AG08396 (cell line): ENCODE measurements around the gene PER1.
A peak's percentile ranks its signal among the peaks of the same experiment; 100 is the strongest.
"Not testable (repeated sequence)": the region's sequence is repeated elsewhere in the genome, so short reads cannot be mapped to it uniquely, and the experiment has no call there.

ENCODE experiments used
- DNase-seq: peaks from one replicate; pipeline ENCODE4 v3.0.0; 2012; ENCODE audit warnings: low spot score, mixed read lengths

The PER1 gene

DNA sequence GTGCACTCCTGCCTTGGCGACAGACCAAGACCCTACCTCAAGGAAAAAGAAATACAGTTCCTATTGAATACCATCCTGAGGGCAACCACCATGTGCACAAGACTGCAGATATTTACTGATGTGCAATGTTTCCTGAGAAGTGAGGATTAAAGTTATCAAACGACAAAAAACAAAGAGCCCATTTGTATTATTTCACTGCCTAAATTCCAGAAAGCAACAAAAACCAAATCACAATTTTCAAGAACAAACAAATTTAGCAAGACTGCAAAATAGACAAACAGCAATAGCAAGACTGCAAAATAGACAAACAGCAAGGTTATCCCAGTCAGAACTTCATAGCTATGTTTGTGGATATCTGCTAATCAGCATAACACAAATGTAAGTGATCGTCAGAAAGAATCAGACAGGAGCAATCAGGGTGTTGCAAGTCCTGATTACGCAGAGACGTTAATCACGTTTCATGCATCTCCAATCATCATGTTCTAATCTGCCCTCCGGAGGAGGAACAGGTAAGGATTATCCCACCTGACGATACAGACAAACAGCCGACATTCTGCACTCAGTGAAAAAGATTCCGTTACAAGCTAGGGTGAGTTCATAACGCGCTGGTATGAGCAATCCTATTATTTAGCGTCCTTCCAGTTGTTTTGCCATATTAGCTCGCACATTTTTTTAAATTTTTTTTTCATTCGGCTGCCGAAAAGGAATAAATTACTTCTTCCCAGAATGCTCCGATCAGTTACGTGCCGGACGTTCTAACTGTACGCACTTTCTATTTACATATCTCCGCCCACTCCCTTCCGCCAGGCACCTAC, 21.1 kb upstream of the PER1 start:
- DNase-seq: peak; percentile 84

DNA sequence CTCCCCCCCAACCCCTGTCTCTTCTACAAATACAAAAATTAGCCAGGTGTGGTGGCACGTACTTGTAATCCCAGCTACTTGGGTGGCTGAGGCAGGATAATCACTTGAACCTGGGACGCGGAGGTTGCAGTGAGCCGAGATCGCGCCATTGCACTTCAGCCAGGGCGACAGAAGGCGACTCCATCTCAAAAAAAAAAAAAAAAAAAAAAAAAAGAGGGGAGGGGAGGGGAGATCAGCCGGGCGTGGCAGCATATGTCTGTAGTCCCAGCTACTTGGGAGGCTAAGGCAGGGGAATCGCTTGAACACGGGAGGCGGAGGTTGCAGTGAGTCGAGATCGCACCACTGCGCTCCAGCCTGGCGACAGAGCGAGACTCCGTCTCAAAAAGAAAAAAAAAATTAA, 18.0 kb upstream of the PER1 start:
- not testable (repeated sequence) for DNase-seq

DNA sequence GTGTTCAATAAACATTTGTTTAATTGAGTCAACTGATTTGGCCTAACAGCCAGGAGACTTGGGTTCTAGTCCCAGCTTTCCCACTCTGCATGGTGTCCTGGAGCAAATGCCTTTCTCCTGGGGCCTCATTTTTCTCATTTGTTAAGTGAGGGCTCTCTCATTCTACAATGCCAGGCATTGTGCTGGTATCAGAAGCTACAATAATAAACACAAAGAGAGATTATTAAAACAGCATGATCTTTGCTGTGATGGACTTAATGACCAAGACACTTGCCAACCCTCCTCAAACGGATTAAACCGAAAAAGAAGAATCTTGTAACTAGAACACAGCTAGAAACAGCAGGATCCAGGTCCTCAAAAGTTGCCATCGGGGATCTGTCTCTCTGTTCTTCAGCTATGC, 15.3 kb upstream of the PER1 start:
- no peak for DNase-seq

DNA sequence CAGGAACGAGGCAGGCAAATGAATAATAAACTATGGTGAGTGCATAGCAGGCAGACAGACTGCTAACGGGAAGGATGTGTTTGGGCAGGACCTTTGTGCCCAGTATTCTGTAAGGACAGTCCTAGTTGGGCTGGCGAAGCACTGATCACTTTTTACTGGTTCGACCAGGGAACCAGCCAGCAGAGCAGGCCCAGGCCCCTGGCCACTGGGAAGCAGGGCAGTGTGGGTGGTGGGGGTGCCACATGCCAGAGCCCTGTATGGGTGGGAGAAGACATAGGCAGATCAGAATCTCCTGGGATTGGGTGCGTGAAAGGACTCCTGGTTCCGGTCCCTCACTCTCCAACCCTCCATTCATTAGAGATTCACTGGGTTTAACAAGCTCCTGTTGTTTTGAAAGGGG, 14.5 kb upstream of the PER1 start:
- DNase-seq: no peak

DNA sequence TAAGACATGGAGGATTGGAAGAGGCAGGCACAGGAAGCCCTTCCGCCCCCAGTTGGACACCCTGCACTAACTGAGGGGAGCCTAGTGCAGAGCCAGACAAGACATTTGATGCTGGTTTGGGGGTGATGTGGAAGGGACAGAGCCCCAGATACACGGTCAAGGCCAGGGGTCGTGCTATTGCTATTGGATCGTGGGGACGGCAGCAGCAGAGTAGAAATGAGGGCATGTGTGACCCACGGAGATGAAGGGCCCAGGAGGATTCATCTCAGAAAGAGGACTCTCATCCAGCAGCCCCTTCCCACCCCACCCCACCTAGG, 12.6 kb upstream of the PER1 start:
- DNase-seq: no peak

DNA sequence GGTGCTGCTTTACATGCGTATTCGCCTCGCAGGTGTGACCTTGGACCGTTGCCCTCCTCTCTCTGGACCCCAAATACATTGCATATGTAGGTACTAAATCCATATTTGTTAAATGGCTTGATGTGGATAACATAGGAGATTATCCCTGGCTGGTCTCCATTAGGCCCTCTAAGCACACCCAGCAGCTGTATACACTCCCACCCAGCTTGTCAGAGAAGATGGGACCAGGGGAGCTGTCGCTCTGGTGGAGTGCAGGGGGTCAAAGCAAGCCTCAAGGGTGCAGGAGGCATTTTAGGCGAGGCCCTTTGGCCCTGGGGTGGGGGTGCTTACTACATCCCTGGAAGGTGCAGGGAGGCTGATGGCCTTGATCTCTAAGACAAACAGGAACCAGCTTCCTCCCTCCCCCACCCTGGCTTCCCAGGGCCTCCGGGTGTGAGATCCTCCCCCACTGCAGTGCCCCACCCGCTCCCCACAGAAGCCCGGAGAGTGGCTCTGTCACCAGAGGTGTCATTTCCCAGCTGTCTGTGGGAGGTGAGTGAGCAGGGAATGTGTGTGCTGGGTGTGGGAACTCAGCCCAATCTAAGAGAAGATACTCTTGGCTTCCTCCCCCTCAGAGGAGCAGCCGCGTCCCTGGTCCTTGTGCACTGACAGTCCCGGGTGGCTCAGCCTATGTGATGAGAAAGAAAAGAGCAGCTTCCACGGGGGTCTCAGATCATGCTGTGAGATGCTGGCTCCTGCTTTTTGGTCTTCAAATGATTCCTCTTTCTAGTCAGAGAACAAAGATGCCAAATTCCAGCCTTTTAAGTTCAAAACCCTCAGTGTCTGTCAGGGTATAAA, 12.0 kb upstream of the PER1 start:
- peak; percentile 55 for DNase-seq

DNA sequence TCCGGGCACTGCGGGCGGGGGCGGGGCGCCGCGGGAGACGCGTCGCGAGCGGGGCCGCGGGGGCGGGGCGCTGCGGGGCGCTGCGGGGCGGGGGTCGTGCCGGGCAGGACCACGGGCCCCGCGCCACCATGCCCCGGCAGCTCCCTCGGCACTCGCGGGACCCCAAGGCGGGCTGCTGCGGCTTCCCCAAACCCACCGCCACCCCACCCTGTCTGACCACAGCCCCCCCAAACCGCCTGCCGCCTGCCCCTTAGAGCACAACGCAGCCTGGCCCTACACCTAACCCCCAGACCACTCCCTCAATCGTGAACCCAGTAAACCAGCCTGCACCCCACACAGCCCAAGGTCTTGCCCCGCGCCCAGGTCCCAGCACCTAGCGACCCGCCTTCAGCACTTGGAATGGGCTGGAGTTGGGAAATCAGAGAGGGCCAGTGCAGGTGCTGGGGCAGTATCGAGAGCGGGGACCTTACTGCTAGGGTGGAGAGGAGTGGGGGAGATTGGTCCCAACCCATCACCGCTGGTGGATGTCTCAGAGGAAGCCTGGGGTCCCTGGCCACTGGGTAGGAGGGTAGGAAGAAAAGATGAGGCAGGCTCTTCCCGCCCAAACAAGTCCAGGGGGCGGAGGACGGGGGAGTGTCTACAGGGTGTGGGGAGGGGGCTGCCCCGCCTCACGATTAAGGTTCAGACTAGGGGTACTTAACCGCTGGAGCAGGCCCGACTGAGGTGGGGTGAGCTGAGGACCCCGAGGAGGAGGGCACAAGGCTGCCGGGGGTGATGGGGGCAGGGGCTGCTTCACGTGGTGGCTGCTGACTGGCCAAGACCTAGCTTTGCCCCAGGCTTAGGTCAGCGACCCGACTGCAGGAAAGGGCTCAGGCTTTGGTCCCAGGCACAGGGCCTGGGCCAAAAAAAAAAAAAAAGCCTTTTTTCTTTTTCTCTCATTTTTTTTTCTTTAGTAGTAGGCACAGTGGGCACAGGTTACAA, 11.1 kb upstream of the PER1 start:
- no peak for DNase-seq

DNA sequence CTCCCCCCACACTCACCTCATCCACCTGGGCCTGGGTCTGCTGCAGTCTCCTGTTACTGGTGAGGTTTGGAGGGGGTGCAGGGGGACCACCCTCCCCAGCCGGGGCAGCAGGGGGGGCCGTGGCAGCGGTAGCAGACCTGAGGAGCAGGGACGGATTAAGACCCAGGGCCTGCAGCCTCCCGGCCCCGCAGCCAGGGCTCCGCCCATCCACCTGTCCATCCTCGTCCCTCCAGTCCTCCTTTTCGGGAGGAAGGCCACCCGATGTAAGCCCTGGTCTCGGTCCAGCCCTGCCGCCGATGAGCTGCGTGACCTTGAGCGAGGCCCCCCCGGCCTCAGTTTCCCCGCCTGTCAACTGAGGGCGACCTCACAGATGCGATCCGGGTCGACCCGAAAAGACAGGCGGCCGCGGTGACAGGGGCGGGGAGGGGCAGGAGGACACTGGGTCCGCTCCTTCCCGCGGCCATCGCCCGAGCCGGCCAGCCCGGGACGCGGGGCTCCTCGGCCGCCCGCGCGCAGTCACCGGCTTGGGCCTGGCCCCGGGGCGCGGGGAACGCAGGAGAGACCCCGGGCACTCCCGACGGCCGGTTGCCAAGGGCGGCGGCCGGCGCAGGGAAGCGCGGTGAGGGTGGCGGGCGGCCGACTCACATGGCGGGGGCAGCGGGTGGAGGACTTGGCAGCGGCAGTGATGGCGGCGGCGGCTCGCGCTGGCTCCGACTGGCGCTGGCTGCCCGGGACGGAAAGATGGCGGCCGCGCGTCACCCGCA, 10.2 kb upstream of the PER1 start, which contains the start of gene VAMP2:
Gene VAMP2, minus strand, starts transcription at position 716 of the 764 bp plus-strand sequence. Its CDS starts 69 bp downstream, at position 647.
- peak; percentile 83 for DNase-seq

DNA sequence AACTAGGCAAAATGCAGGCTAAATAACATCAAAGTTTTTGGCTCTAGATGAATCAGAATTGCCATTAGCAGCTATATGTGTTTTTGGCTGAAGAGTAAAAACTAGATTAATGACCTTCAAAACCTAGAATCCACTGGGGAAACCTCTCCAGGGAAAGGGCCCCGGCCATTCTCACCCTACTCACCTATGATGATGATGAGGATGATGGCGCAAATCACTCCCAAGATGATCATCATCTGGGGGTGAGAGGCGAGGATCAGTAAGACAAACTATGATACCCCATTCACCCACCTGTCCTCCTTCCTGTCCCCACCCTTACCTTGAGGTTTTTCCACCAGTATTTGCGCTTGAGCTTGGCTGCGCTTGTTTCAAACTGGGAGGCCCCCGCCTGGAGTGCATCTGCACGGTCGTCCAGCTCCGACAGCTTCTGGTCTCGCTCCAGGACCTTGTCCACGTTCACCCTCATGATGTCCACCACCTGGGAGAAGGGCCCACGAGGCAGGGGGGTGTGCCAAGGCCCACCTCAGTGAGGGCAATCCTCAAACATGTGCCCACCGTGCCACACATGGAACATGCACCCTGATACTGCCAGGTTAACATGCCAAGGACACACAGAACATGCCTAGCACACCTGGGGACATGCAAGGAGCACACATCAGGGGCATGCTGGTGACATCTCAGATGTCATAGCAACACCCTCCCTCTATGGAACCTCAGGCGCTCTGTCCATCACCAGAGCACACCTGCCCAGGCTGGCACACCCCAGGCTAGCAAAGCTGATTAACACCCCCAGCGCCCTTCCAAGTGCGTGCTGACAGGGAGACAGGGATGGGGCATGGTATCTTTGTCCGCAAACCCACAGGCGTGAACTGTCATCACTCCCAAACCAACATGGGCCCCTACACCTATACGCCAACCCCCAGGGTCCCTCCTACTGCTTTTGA, 9.4 kb upstream of the PER1 start:
- DNase-seq: no peak

DNA sequence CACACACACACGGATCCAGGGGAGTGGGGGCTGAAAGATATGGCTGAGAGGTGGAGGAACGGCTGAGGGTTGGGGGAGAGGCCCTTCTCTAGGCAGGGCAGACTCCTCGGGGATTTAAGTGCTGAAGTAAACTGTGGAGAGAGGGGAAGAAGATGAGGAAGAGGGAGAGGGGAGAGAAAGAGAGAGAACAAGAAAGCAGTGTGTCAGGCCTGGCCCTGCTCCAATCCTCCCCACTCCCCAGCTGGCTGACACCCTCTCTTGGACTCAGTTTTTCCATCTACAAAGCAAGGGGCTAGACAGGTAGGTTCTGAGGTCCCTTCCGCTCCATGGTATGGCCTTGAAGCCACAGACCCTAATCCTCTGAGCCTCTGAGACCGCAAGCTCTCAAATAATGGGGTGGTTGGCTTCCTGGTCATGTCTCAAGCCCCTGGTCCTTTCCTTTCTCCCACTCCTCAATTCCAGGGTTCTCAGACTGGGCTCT, 8.6 kb upstream of the PER1 start:
- no peak for DNase-seq

DNA sequence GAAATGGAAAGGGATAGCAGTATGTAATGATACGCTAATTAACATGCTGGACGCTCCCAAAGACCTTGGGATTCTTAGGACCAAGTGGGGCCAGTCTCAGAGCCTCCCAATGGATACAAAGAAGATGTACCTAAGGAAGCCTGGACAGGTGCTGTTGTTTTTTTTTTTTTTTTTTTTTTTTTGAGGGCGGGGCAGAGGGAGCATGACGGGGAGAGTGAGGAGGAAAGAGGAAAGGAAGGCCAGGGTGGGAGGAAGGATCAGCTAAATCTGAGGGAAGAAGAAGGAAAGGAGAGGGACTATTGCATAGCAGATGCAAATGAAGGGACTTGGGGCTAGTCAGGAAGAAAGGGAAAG, 8.0 kb upstream of the PER1 start:
- DNase-seq: no peak

DNA sequence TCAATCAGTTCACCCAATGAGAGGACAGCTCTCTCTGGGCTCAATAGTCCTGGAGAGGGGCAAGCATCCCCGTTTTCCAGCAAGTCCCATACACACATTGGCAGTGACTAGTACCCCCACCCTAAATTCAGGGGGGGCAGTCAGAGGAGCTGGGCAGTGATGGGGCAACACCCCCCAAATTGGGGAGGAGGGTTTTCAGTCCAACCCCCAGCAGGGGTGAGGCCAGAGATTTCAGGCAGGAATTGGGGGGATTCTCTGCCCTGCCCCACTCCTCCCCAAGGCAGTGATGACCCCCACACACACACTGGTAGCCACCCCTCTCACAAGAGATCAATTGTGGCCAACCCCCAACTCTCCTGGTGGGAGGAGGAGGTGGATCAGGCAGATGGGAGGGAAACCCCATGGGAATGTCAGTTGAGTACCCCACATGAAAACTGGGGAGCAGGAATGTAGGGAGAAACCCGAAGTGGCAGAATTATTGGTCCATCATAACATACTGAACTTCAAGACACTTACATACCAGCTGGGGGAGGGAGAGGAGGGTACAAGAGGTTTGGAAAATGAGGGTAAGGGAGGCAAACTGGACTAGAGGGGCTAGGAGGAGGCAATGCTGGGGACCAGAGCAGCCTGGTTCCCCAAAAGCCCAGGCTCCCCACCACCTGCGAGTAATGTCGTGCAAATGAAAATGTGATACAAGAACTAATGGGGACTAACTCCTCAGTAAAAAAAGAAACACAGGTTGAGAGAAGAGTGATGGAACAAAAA, 7.4 kb upstream of the PER1 start:
- no peak for DNase-seq

DNA sequence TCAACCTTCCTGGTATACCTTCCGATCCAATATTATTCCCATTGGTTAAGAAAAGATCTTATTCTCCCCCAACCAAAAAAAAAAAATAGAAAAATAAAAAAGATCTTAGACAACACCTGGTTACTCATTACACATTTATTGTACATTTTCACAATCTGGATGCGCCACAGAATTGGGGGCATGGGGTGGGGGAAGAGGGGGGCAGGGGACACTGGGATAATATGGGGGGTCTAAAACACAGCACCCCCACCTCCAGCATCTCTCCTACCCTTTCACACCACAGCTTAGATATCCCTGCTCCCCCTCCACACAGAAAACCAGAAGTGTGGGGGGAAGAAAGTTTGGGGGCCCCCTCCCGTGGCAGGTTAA, 6.8 kb upstream of the PER1 start:
- DNase-seq: no peak

DNA sequence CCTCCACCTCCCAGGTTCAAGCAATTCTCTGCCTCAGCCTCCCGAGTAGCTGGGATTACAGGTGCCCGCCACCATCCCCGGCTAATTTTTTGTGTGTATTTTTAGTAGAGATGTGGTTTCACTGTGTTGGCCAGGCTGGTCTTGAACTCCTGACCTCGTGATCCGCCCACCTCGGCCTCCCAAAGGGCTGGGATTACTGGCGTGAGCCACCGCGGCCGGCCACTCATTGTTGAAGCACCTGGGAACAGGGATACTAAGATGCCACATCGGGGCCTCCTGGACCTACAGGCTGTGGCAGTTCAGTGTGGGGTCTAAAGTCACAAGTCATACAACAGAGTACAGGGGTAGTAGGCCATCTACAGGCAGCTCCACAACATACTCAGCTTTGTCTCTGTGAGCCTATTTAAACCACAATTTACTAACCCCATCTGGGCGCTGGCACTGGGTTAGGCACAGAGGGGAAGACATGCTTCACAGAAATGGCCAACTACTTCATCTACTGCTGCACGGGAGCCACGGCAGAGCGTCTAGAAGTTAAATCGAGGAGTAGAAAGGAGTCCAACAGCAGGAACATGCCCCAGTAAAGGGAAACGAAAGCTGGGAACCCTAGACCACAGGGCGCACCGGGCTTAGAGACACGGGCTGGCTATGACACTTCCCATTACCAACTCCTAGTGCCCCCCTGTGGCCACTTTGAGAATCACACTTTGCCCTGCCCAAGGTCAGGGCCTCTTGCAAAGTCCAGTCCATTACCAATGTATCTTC, 6.2 kb upstream of the PER1 start:
- peak; percentile 89 for DNase-seq

DNA sequence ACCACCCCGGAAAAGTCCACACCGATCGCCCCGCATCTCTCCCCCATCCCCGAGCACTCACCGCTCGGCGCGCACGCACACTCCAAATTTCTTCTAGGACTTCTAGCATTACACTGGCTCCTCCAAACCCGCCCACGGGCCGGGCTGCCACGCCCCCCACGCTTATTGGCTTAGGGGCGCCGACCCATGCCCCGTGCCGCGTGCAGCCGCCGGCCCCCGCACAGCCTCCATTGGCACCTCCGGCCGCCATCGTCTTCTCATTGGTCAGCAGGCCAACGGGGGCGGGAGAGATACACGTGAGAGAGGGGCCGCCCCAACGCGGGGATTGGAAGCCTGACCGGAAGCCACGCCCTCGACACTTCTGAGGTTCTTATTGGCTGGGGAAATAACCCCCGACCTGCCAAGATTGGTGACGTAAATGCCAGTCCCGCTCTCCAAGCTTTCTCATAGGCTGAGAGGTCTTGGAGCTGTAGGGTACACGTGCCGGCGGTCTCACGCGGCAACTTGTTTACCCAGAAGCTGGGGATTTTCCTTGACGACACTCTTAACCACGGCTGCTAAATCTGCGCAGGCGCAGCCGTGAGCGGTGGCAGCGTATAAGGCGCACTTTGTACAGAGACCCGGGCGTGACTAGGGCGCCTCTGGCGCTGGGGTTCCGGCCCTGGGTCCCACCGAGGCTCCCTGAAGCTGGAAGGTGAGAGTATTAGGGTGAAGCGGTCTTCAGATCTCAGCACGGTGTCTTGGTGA, 4.2 kb upstream of the PER1 start:
- peak; percentile 98 for DNase-seq

DNA sequence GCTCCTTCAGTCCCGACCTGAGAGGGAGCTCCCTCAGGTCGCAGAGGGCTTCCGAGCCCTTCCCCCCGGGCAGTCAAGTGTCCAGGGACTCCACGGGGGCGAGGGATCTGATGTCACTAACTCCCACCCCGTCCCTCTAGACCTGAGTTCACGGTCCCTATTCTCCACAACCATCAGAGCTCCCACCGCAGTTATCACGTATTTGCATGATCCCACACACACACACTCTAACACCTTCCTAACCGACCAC, 3.7 kb upstream of the PER1 start:
- DNase-seq: no peak

DNA sequence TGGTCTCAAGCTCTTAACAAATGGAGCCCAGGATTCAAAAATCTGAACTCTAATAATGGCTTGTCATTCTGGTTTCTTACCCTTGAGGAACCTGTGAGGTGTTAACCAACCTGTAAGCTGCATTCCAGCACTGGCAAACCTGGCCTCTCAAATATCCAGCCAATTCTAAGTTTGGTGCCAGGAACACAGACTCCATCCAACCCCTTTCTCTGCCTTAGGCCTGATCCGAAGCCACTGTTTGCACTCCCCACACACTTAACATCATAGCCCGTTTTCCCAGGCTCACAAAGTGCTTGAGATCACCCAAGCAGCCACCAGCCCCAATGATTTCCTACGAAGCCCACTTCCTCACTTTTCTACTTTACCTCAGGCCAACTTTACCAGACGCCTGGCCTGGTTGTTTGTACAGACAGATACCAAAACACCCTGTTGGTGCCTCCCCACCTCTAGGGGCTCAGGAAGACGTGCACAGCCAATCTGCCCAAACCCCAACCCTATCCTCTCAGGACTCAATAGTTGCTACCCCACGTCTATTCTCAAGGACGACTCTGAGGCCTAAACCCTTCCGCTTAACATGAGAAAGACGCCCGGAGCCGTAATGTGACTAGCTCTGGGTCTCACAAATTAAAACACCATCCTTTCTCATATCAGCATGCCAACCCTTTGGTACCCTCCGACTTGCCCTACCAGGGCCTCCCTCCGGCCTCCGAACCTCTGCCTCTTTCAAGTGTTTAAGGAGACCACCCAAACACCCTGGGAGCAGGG, 3.2 kb upstream of the PER1 start:
- DNase-seq: no peak
